RKO (cell line): ENCODE data around the gene MUC2.

Source experiments
- DNase-seq: peaks from one replicate; pipeline ENCODE4 v3.0.0-alpha.2; 2016; ENCODE audit warnings: low spot score

MUC2 gene

DNA sequence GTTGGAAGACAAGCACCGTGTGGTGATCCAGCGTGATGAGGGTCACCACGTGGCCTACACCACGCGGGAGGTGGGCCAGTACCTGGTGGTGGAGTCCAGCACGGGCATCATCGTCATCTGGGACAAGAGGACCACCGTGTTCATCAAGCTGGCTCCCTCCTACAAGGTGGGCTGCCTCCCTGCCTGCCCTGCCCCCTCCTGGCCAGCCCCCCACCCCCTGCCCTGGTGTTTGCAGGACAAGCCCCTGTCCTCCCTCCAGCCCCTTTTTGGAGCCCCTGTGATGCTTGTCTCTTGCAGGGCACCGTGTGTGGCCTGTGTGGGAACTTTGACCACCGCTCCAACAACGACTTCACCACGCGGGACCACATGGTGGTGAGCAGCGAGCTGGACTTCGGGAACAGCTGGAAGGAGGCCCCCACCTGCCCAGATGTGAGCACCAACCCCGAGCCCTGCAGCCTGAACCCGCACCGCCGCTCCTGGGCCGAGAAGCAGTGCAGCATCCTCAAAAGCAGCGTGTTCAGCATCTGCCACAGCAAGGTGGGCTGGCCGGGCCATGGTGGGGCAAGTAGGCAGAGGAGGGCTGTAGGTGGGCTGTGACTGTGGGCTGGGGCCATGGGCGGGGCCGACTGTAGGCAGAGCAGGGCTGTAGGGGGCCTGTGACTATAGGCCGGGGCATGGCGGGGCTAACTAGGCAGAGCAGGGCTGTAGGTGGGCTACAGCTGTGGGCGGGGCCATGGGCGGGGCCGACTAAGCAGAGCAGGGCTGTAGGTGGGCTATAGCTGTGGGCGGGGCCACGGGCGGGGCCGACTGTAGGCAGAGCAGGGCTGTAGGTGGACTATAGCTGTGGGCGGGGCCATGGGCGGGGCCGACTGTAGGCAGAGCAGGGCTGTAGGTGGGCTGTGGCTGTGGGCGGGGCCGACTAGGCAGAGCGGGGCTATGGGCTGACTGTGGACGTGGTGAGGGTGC lies 13.6 kb downstream of the MUC2 start:
- no peak for DNase-seq

DNA sequence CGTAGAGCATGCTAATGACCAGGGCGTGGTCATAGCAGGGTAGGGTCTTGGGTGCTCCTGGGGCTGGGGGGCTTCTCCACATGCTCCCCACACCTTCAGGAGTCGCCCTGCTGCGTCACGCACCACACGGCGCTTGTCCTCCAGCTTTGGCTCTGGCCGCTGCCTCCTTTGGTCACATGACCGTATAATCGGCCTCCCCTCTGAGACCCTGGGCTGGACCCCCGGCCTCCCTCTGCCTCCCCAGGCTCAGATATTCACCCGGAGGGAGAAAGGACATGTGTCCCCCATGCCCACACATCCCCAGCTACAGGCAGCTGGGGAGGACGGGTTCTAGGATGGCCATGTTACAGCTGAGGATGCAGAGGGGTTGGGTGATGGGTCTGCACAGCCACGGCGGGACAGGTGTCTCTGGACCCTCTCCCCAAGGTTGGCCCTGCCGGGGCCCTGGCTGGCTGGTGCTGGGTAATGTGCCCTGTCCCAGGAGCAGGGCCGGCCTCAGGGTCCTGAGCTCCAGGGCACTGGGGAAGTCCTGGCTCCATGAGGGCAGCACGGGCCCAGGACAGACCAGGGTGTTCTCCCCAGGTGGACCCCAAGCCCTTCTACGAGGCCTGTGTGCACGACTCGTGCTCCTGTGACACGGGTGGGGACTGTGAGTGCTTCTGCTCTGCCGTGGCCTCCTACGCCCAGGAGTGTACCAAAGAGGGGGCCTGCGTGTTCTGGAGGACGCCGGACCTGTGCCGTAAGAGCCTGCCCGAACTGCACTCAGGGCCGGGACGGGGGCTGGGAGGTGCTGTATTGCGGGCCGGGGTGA lies 14.5 kb downstream of the MUC2 start:
- DNase-seq: no peak

DNA sequence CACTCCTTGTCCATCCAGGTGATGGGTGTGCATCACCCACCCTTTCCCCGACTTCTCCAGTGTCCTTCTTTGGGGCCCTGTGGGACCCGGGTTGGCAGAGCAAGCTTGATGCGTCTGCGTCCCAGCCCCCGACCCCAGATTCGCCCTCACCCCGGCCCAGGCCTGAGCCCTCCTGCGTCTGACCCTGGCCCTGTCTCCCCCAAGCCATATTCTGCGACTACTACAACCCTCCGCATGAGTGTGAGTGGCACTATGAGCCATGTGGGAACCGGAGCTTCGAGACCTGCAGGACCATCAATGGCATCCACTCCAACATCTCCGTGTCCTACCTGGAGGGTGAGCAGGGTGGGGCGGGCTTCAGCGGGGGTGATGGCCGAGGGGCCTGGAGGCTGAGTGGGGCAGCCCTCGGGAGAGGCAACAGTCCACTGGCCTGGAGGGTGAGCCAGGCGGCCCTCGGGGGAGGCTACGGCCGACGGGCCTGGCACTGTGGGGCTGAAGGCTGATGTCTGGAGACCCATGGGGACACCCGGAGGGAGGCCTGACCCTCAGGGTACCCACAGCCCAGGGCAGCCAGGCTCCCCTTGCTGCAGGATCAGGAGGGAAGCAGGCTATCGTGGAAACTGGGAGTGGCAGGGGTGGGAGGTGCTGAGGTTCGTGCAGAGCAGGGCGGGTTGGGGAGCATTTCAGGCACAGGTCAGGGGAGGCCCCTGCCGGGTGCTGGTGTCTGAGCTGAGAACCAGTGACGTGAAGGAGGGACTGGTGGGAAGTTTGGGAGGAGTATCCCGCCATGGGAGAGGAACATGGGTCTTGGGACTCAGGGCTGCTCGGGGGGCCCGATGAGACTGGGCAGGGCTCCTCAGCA lies 15.3 kb downstream of the MUC2 start:
- no peak for DNase-seq

DNA sequence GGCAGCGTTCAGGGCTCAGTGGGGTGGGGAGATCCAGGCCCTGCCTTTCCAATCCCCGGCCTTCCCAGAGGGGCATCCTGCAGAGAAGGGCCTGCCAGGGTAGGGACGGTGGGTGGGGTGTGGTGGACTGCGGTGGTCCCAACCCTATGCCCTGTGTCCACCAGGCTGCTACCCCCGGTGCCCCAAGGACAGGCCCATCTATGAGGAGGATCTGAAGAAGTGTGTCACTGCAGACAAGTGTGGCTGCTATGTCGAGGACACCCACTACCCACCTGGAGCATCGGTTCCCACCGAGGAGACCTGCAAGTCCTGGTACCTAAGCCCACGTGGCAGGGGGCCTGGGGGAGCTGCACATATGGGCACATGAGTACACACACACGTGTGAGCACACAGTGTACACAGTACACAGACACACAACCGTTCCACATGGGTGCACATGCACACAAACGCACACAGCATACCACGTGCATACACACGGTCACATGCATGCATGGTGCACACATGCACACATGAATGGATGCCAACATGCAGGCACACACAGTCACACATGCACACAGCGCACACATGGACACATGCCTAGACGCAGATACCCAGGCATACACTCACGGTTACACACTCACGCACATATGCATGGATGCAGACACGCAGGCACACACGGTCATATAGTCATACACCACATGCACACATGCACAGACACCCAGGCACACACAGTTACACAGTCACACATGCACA lies 16.1 kb downstream of the MUC2 start:
- no peak for DNase-seq

DNA sequence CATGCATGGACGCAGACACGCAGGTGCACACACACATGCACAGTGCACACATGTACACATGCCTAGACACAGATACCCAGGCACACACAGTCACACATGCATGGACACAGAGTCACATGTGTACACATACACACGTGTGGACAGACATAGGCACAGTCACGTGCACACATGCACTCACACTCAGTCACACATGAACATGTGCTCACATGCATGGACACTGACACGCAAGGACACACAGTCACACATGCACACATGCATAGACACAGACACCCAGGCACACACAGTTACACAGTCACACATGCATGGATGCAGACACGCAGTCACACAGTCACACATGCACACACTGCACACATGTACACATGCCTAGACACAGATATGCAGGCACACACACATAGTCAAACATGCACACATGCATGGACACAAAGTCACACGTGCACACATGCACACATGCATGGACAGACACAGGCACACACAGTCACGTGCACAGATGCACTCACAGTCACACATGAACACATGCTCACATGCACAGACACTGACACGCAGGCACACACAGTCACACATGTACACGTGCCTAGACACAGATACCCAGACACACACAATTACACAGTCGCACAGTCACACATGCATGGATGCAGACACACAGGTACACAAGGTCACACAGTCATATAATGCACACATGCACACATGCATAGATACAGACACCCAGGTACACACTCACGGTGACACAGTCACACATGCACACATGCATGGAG lies 16.8 kb downstream of the MUC2 start:
- DNase-seq: no peak

DNA sequence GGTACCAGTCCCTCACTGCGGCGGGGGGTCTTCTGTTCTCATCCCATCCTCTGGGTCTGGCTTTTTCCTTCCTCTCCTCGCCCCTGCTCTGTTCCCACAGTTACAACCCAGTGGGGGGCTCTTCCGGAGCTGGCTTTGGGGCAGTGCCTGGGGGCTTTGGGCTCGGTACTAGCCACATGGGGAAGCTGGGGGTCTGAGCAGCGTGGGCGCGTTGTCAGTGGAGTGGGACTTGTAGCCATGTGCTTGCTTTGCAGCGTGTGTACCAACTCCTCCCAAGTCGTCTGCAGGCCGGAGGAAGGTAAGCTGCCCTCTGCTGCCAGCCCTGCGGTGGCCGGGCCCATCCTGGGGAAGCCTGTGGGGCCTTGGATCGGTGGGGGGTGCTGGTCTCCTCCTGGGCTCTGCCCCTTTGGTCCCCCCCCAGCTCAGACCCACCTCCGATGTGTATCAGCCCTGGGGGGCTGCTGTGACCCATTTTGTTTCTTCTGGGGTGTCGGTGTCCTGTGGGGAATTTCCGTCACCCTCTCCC lies 17.5 kb downstream of the MUC2 start:
- no peak for DNase-seq

DNA sequence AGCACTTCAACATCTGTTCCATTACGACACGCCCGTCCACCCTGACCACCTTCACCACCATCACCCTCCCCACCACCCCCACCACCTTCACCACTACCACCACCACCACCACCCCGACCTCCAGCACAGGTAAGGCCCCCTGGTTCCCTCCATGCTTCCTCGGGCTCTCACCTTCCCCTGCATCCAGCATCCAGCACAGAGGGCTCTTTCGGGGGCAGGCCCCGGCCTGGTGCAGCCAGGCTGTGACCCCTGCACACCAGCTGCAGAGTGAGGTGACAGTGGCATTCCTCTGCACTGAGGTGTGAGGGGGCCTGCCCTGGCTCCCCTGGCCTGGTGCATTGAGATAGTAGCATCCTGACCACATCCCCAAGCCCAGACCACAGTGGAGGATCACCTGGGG lies 18.2 kb downstream of the MUC2 start:
- no peak for DNase-seq

DNA sequence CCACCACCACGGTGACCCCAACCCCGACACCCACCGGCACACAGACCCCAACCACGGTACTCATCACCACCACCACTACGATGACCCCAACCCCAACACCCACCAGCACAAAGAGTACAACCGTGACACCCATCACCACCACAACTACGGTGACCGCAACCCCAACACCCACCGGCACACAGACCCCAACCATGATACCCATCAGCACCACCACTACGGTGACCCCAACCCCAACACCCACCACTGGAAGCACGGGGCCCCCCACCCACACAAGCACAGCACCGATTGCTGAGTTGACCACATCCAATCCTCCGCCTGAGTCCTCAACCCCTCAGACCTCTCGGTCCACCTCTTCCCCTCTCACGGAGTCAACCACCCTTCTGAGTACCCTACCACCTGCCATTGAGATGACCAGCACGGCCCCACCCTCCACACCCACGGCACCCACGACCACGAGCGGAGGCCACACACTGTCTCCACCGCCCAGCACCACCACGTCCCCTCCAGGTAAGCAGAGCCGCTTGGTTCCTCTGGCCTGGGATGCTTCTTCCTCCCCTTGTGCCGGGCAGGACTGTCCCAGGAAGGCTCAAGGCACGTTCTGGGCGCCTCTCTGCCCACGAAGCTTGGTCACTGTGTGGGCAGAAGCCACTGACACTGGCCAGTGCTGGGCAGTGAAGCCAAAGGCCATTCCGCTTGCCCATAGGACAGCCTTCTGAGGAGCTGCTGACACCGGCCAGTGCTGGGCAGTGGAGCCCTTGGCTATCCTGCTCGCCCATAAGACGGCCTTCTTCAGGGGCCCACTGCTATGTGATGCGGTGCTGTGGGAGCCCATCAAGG lies 25.1 kb downstream of the MUC2 start:
- DNase-seq: no peak

DNA sequence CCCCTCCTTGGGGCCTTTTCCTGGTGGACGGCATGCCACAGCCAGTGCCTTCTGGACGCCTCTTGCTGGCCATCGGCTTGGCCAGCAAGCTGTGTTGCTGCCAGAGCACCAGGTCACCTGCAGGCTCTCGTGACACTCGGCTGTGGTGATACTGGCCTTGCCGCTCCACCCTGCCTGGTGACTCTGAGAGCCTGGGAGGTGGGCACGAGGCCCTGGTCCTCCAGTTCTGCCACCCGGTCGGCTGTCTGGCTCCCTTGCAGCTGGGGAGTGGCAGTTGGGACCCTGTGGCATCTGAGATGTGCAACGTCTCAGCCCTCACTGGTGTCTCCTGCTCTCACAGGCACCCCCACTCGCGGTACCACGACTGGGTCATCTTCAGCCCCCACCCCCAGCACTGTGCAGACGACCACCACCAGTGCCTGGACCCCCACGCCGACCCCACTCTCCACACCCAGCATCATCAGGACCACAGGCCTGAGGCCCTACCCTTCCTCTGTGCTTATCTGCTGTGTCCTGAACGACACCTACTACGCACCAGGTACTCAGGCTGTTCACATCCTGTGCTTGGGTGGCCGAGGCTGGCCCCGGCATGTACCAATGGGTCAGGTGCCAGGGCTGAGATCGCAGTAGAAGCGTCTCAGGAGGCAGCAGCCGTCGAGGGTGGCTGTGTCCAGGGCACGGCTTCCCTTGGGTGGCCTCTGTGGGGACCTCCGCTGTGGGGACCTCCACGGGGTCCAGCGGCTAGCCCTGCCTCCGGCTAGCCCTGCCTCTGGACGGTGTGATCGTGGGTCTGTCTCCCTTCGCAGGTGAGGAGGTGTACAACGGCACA lies 26.0 kb downstream of the MUC2 start:
- no peak for DNase-seq

DNA sequence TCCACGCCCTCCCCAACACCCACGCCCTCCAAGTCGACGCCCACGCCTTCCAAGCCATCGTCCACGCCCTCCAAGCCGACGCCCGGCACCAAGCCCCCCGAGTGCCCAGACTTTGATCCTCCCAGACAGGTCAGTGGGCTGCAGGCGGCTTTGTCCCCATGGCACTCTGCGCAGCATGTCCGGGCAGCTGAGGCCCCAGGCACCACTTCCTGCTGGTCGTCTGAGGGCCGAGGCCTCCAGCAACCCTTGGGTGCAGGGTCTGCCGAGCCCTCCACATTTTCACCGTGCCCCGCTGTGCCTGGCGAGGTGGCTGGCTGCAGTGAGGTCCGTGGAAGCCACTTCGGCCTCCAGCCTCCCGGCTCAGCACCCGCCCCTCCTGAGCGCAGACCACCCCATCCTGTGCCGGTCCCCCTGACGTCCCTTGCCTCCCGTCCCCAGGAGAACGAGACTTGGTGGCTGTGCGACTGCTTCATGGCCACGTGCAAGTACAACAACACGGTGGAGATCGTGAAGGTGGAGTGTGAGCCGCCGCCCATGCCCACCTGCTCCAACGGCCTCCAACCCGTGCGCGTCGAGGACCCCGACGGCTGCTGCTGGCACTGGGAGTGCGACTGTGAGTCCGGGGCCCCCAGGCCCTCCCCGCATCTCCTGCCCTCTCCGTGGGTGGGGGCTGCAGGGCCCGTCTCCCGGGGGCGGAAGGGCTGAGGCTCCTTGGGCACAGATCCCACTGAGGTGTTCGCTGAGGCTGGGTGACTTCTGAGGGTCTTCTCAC lies 26.8 kb downstream of the MUC2 start:
- DNase-seq: no peak

DNA sequence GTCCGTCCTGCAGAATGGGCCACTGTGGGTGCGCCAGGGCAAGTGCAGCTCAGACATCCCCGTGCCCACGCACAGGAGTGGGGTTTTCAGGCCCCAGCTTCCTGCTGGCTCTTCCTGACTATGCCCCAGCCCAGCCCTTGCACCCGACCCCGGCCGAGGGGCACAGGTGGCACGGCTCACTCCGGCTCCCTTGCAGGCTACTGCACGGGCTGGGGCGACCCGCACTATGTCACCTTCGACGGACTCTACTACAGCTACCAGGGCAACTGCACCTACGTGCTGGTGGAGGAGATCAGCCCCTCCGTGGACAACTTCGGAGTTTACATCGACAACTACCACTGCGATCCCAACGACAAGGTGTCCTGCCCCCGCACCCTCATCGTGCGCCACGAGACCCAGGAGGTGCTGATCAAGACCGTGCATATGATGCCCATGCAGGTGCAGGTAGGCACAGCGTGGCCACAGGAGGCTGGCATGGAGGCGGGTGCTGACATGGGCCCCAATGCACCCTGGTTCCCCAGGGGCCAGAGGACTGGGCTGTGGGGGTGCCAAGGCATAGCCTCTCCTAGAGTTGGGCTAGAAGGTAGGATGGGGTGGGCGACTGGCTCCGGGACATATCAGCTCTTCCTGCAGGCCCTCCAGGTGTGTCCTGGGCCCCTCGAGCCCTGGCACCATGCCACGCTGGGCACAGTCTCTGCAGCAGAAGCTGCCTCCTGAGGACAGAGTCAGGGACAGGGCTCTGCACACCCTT lies 27.7 kb downstream of the MUC2 start:
- no peak for DNase-seq

DNA sequence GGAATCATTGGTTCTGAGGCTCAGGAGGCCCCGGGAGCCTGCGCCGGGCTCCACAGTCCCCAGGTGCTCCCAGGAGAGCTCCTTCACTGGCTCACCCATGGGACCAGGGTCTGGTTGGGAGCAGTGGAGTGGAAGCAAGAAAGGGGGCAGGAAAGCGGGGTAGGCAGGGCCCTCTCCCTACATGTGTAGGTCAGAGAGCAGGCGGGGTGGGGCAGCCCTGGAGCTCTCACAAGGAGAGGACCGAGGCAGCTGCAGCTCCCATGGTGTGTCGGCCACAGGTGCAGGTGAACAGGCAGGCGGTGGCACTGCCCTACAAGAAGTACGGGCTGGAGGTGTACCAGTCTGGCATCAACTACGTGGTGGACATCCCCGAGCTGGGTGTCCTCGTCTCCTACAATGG lies 28.3 kb downstream of the MUC2 start:
- no peak for DNase-seq

DNA sequence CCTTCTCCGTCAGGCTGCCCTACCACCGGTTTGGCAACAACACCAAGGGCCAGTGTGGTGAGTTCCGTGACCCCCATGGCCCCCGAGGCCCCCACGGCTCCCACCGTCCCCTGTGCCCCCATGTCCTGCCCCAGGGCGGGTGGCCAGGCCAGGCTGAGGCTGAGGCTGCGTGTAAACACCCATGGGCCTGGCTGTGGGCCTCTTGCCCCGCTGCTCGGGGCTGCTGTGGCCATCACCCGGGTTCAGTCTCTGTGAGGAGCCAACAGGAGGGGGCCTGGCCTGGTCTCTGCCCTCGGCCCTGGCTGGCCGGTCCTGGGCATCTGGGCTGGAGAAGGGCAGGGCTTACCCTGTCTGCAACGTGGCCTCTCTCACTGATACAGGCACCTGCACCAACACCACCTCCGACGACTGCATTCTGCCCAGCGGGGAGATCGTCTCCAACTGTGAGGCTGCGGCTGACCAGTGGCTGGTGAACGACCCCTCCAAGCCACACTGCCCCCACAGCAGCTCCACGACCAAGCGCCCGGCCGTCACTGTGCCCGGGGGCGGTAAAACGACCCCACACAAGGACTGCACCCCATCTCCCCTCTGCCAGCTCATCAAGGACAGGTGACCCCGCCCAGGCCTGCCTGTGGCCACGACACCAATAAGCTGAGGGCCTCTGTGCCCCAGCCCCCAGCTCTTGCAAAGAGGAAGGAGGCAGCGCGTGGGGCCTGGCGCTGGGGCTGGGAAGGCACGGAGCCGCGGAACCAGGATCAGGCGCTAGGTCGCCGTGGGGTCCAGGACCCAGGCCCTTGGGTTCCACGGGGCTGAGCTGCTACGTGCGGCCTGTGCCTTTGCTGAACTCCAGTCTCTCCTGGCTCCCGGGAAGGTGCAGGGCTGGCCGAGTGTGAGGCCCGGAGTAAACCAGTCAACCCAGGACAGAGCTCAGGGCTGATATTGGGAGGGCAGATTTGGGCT lies 29.0 kb downstream of the MUC2 start:
- no peak for DNase-seq

DNA sequence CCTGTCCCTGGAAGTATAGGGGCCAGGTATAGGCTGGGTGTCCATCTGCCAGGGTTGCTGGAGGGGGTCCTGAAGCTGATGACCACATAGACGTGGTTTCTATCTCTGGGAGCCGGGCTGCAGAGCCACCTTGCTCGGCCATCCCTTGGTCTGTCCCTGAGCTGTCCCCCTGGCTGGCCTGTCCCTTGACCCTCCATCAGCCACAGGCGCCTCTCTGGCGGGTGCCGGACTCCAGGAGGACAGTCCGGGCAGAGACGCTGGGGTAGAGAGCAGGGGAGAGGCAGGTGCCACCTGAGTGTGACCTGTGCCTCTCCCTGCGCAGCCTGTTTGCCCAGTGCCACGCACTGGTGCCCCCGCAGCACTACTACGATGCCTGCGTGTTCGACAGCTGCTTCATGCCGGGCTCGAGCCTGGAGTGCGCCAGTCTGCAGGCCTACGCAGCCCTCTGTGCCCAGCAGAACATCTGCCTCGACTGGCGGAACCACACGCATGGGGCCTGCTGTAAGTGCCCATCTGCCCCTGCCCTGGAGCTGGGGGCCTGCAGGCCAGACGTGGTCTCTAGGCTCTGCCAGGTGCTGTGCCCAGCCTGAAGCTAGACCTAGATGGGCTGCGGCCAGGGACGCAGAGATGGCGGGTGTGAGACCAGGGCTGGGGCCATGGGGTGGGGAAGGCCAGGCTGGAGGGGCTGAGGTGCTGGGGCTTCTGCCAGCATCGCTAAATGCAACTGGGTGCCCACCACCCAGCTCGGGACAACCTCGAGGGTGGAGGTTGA lies 29.9 kb downstream of the MUC2 start:
- no peak for DNase-seq

DNA sequence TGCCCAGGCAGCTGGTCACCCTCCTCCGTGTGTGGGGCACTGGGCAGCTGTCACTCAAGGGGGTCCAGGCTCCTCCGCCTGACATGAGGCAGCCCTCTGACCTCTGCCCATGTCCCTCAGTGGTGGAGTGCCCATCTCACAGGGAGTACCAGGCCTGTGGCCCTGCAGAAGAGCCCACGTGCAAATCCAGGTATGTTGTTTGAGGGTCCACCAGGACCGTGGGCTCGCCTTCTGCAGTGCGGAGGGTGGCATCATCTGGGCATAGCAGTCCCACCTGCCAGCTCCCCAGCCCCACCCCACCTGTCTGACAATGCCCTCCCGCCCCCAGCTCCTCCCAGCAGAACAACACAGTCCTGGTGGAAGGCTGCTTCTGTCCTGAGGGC lies 30.5 kb downstream of the MUC2 start:
- DNase-seq: no peak
